Esophagus squamous epithelium (tissue), 4 donors: Measurements from ENCODE around the gene CCDC186.

Experiments used
- CTCF ChIP-seq, 6 experiments: fragments of 450-650 bp in 4 of 6; fragments of 200-600 bp in 2 of 6; sonication (generic) in 2 of 6; IDR thresholded peaks; one replicate each; pipeline ENCODE4 v1.5.1; 2016 to 2019; ENCODE audit warnings: antibody characterized with exemption in 6 of 6, mild to moderate bottlenecking in 4 of 6, moderate library complexity in 4 of 6
- POLR2A ChIP-seq, 4 donors: fragments of 450-650 bp; IDR thresholded peaks; one replicate each; pipeline ENCODE4 v1.6.1; 2017; ENCODE audit warnings: antibody characterized with exemption in 4 of 4, mild to moderate bottlenecking in 4 of 4, moderate library complexity in 3 of 4

DNA sequence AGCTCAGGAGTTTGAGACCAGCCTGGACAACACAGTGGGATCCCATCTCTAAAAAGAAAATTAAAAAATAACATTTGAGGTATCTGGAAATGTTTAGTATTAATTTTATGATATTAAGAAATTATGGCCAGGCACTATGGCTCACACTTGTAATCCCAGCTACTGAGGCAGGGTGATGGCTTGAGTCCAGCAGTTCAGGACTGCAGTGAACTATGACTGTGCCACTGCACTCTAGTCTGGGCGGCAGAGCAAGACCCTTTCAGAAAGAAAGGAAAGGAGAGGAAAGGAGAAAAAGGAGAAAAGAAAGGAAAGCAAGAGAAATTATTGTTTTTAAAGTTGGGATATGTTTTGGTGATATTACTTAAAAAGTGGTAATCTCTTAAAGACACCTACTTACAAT lies 2.5 kb upstream of the CCDC186 start:
- TF ChIP-seq CTCF (IDR thresholded peaks at IDR 0.05) (no peak), POLR2A (IDR thresholded peaks at IDR 0.05) (no peak)
